ENCODE measurements around the gene MYO1E.

MYO1E gene

DNA sequence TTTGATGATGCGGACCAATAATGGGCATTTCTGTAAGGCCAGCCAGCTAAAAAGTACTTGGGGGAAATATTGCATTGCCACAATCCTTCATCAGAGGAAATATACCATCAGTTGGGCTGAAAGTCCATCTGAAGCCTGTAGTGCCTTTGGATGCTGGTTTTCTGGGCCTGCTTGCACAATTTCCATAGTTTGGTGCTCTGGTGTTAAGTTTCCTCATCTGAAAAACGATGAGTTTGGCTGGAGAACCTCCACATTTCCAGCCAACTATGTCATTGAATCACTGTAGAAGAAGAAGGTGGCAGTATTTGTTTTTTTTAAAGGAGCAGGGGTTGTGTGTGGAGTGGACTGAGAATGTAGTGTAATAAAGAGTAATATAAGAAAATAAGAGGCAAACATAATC, 257.6 kb downstream of the MYO1E start:
- no peak for DNase-seq

- DNase-seq, result no peak
These were observed 261.4 kb downstream of the MYO1E start for GRCh38 chr15:59111251-59111650.

DNA sequence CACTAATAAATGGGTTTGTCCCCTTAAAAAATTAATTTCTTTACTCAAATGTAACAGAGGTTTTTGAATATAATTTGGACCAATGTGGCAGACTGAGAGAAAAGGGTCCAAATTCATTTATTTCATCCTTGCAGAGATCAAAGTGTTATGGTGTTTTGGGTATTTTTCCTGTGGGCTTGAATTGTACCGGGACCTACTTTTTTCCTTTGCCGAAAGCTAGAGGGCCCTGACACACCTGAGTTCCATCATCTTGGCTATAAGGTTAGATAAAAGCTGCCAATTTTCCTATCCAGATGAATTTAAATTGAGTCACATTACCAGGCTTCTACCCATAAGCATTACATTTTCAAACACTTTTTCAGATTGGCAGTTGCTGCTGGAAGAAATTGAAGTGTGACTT, 266.8 kb downstream of the MYO1E start:
- no peak for DNase-seq

GRCh38 chr15:59104912-59105732, 267.5 kb downstream of the MYO1E start, which contains the start of gene CCNB2:
Gene CCNB2, plus strand, starts transcription at chr15:59105146. Its CDS starts 123 bp downstream, at chr15:59105269.
- peak; percentile 90 for DNase-seq

- no peak for DNase-seq
These were observed 268.1 kb downstream of the MYO1E start for GRCh38 chr15:59104602-59104911.

DNA sequence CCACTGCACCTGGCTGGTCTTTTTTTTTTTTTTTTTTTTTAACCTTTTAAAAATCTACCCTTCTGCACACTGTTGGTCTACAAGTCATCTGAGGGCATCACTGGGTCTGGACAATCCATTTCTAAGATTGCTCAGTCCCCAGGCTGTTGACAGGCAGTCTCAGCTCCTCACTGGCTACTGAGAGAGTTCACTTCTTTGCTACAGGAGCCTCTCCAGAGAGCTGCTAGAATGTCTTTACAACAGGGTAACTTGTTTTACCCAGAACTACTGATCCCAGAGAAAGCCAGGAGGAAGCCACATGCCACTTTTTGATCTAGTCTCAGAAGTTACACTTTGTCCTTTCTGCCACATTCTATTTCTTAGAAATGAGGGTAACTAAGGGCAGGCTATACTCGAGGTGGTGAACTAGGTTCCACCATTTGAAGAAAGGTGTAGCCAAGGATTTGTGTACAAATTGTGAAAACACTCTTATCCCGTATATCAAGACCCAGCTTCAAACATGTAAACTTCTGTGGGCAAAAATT, 273.4 kb downstream of the MYO1E start:
- no peak for DNase-seq

DNA sequence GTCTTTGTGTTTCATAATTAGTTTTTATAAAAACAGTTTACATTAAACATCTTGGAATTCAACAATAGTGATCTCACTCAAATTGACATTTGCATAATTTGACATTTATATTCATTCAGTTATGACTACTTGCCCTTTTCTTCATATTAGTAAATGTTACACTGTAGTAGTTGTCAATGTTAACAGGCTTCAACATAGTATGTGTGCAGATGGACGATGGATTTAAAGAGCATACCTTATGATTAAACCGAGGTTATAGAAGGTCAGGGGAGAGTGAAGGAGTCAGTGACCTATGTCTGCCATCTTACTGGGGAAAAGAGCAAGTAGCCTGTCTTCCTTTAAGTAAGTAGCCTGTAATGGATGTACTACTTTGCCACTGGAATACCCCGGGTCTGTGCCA, 276.2 kb downstream of the MYO1E start:
- DNase-seq, result no peak

DNA sequence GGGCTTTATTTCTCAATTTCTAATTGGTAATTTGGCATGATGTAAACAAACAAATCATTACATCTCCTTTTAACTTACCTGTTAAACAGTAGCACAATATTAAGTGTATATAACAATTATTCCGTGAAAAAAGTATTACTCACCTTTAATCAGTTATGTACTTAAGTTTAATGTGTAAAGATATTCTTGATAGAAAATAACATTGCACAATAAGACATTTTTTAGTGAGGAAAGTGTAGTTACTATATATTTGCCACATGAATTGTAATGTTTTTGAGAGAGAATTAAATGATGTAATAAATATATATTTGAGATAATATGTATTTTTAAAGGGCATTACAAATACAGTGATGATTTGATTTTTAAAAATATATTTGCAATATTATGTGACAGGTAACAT, 278.6 kb downstream of the MYO1E start:
- DNase-seq, result no peak

DNA sequence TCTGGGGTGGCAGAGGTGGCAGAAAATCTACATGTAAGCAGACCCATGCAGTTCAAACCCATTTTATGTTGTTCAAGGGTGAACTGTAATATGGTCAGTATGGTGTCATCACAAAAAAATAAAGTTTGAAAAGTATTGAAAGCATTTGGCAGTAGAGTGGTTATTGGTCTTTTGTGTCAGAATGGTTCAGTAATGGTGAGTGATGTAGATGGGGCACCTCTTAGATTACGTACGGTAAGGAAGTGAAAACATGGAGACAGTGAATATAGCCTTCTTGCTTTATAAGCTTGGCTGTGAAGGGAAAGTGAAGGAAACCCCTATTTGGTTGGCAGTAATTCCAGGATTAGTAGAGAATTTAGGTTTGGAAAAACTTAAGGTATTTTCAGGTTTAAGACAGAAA, 284.9 kb downstream of the MYO1E start:
- no peak for DNase-seq

All from NCI-H2227 treated with DMSO at 0.1 percent for 48 hours (cell line).